Prostate gland (tissue), 2 donors: ENCODE measurements around the gene RPS6KA2.

Experiments used
- CTCF ChIP-seq, 4 experiments: fragments of 200-600 bp in 2 of 4; fragments of 450-650 bp in 2 of 4; sonication (generic) in 2 of 4; IDR thresholded peaks; 1 replicate in 3 of 4; 2 replicates in 1 of 4; pipeline ENCODE4 v1.5.1; 2016 to 2019; ENCODE audit warnings: antibody characterized with exemption in 4 of 4, mild to moderate bottlenecking in 2 of 4, moderate library complexity in 2 of 4
- POLR2A ChIP-seq: fragments of 450-650 bp; IDR thresholded peaks from one replicate; pipeline ENCODE4 v1.6.1; 2016; ENCODE audit warnings: antibody characterized with exemption, mild to moderate bottlenecking

- TF ChIP-seq CTCF (IDR thresholded peaks at IDR 0.05) (no peak), POLR2A (no peak)
Measured at GRCh38 chr6:166636191-166636933, 9.3 kb upstream of the RPS6KA2 start.
